ENCODE results near the gene CYP4F11.
"Not testable (repeated sequence)": the region's sequence is repeated elsewhere in the genome, so short reads cannot be mapped to it uniquely, and the experiment has no call there.

Gene CYP4F11

GRCh38 chr19:15902898-15903297 lies 31.4 kb downstream of the CYP4F11 start:
- H2BK12ac ChIP-seq (ENCODE audit: low read length in 2 of 2); DNase-seq; H3K36me3 ChIP-seq (ENCODE audit: control insufficient read depth in 1 of 2, insufficient read depth in 2 of 2, low read depth in 1 of 2, low read length in 2 of 2); H3K4ac ChIP-seq (ENCODE audit: low read depth in 1 of 2, low read length in 2 of 2); H3K27me3 ChIP-seq (ENCODE audit: control insufficient read depth in 1 of 2, insufficient read depth in 1 of 2, low read length in 2 of 2); H2AK5ac ChIP-seq (ENCODE audit: low read length, severe bottlenecking); H4K91ac ChIP-seq (ENCODE audit: low read length); H2BK5ac ChIP-seq (ENCODE audit: low read depth, low read length, poor library complexity, severe bottlenecking); H3K27ac ChIP-seq (ENCODE audit: low read length, poor library complexity, severe bottlenecking); H3K79me1 ChIP-seq (replicated peaks; ENCODE audit: low read length, poor library complexity, severe bottlenecking); H3K9ac ChIP-seq (ENCODE audit: low read length); H3K4me2 ChIP-seq (ENCODE audit: low read length, poor library complexity, severe bottlenecking); H3K14ac ChIP-seq (ENCODE audit: low read length in 2 of 2); H4K8ac ChIP-seq (ENCODE audit: low read length); H3K23ac ChIP-seq (ENCODE audit: low read length in 2 of 2); H2BK15ac ChIP-seq (ENCODE audit: low read depth, poor library complexity, severe bottlenecking); H3K9me3 ChIP-seq (ENCODE audit: control insufficient read depth, low read length); H2AFZ ChIP-seq (ENCODE audit: low read depth, low read length); H2BK120ac ChIP-seq (ENCODE audit: low read depth, low read length); H3K4me3 ChIP-seq (ENCODE audit: insufficient read depth in 1 of 2, low read depth in 1 of 2, low read length in 2 of 2); H3K18ac ChIP-seq (ENCODE audit: low read depth in 1 of 2, low read length in 2 of 2); H3K4me1 ChIP-seq (ENCODE audit: control insufficient read depth, insufficient read depth, low read depth, low read length): not testable (repeated sequence)
- WGBS, result 81% methylated on average over 22 of the region's 29 CpGs

DNA sequence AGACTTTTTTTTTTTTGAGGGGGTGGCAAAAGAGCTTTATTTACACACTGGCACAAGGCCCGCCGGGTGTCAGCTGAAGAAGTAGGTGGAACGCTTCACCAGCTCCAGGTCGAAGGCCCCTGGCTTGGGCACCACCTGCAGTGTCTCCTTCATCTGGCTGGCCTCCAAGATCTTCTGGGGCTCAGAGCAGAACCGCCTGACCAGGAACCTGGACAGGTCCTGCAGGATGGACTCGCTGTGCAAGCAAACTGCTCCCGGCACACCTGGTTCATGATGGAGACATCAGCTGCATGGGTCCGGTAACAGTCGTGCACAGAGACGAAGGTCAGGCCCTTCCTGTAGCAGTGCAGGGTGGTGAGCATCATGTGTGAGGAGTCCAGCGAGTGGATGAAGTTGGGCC lies 32.1 kb downstream of the CYP4F11 start:
- no peak overlapping the region for H2BK15ac ChIP-seq (ENCODE audit: low read depth, poor library complexity, severe bottlenecking)
- H3K14ac ChIP-seq (ENCODE audit: low read length in 2 of 2), result no peak overlapping the region
- H2BK5ac ChIP-seq (ENCODE audit: low read depth, low read length, poor library complexity, severe bottlenecking), result no peak overlapping the region
- H4K8ac ChIP-seq (ENCODE audit: low read length), result no peak overlapping the region
- H3K9ac ChIP-seq (ENCODE audit: low read length), result no peak overlapping the region
- no peaks in the 10 kb centered on the region for H3K4me1 ChIP-seq (ENCODE audit: control insufficient read depth, insufficient read depth, low read depth, low read length)
- H2AFZ ChIP-seq (ENCODE audit: low read depth, low read length), result no peak overlapping the region
- H3K4ac ChIP-seq (ENCODE audit: low read depth in 1 of 2, low read length in 2 of 2), result no peak overlapping the region
- H3K4me3 ChIP-seq (ENCODE audit: insufficient read depth in 1 of 2, low read depth in 1 of 2, low read length in 2 of 2), result no peak overlapping the region
- 79% methylated on average over 11 of the region's 11 CpGs for WGBS
- no peak overlapping the region for H3K23ac ChIP-seq (ENCODE audit: low read length in 2 of 2)
- H3K27me3 ChIP-seq (ENCODE audit: control insufficient read depth in 1 of 2, insufficient read depth in 1 of 2, low read length in 2 of 2), result peaks cover 0 to 4% of the 10 kb centered on the region in 2 experiments
- no peak for DNase-seq
- H2BK120ac ChIP-seq (ENCODE audit: low read depth, low read length), result no peak overlapping the region
- no peak overlapping the region for H3K4me2 ChIP-seq (ENCODE audit: low read length, poor library complexity, severe bottlenecking)
- no peak overlapping the region for H4K91ac ChIP-seq (ENCODE audit: low read length)
- peaks cover 4% of the 10 kb centered on the region for H3K9me3 ChIP-seq (ENCODE audit: control insufficient read depth, low read length)
- H2AK5ac ChIP-seq (ENCODE audit: low read length, severe bottlenecking), result no peak overlapping the region
- no peak overlapping the region for H2BK12ac ChIP-seq (ENCODE audit: low read length in 2 of 2)
- H3K18ac ChIP-seq (ENCODE audit: low read depth in 1 of 2, low read length in 2 of 2), result no peak overlapping the region
- H3K36me3 ChIP-seq (ENCODE audit: control insufficient read depth in 1 of 2, insufficient read depth in 2 of 2, low read depth in 1 of 2, low read length in 2 of 2), result no peaks in the 10 kb centered on the region
- H3K27ac ChIP-seq (ENCODE audit: low read length, poor library complexity, severe bottlenecking), result no peak overlapping the region
- no peaks in the 10 kb centered on the region for H3K79me1 ChIP-seq (replicated peaks; ENCODE audit: low read length, poor library complexity, severe bottlenecking)

GRCh38 chr19:15900504-15900903 lies 33.8 kb downstream of the CYP4F11 start:
- Histone ChIP-seq H3K9me3 (ENCODE audit: control insufficient read depth, low read length) (peaks cover 4% of the 10 kb centered on the region), H3K4me1 (ENCODE audit: control insufficient read depth, insufficient read depth, low read depth, low read length) (no peaks in the 10 kb centered on the region), H3K23ac (ENCODE audit: low read length in 2 of 2) (no peak overlapping the region), H2BK12ac (ENCODE audit: low read length in 2 of 2) (no peak overlapping the region), H2BK120ac (ENCODE audit: low read depth, low read length) (no peak overlapping the region), H3K79me1 (replicated peaks; ENCODE audit: low read length, poor library complexity, severe bottlenecking) (no peaks in the 10 kb centered on the region), H2AK5ac (ENCODE audit: low read length, severe bottlenecking) (no peak overlapping the region), H4K91ac (ENCODE audit: low read length) (no peak overlapping the region), H3K9ac (ENCODE audit: low read length) (no peak overlapping the region), H3K4ac (ENCODE audit: low read depth in 1 of 2, low read length in 2 of 2) (no peak overlapping the region), H3K4me2 (ENCODE audit: low read length, poor library complexity, severe bottlenecking) (no peak overlapping the region), H2AFZ (ENCODE audit: low read depth, low read length) (no peak overlapping the region), H3K36me3 (ENCODE audit: control insufficient read depth in 1 of 2, insufficient read depth in 2 of 2, low read depth in 1 of 2, low read length in 2 of 2) (no peaks in the 10 kb centered on the region), H3K18ac (ENCODE audit: low read depth in 1 of 2, low read length in 2 of 2) (no peak overlapping the region), H2BK5ac (ENCODE audit: low read depth, low read length, poor library complexity, severe bottlenecking) (no peak overlapping the region), H3K14ac (ENCODE audit: low read length in 2 of 2) (no peak overlapping the region), H3K27me3 (ENCODE audit: control insufficient read depth in 1 of 2, insufficient read depth in 1 of 2, low read length in 2 of 2) (peaks cover 0 to 4% of the 10 kb centered on the region in 2 experiments), H3K4me3 (ENCODE audit: insufficient read depth in 1 of 2, low read depth in 1 of 2, low read length in 2 of 2) (no peak overlapping the region), H3K27ac (ENCODE audit: low read length, poor library complexity, severe bottlenecking) (no peak overlapping the region), H2BK15ac (ENCODE audit: low read depth, poor library complexity, severe bottlenecking) (no peak overlapping the region), H4K8ac (ENCODE audit: low read length) (no peak overlapping the region)
- no peak for DNase-seq
- 75% methylated on average over 7 of the region's 11 CpGs for WGBS

GRCh38 chr19:15900032-15900431 lies 34.3 kb downstream of the CYP4F11 start:
- not testable (repeated sequence) for H3K79me1 ChIP-seq (replicated peaks; ENCODE audit: low read length, poor library complexity, severe bottlenecking); H4K91ac ChIP-seq (ENCODE audit: low read length); H3K27ac ChIP-seq (ENCODE audit: low read length, poor library complexity, severe bottlenecking); H2BK15ac ChIP-seq (ENCODE audit: low read depth, poor library complexity, severe bottlenecking); H2AK5ac ChIP-seq (ENCODE audit: low read length, severe bottlenecking); H3K4me3 ChIP-seq (ENCODE audit: insufficient read depth in 1 of 2, low read depth in 1 of 2, low read length in 2 of 2); H3K9me3 ChIP-seq (ENCODE audit: control insufficient read depth, low read length); H3K9ac ChIP-seq (ENCODE audit: low read length); H3K23ac ChIP-seq (ENCODE audit: low read length in 2 of 2); DNase-seq; H3K27me3 ChIP-seq (ENCODE audit: control insufficient read depth in 1 of 2, insufficient read depth in 1 of 2, low read length in 2 of 2); H2BK120ac ChIP-seq (ENCODE audit: low read depth, low read length); H2BK5ac ChIP-seq (ENCODE audit: low read depth, low read length, poor library complexity, severe bottlenecking); H4K8ac ChIP-seq (ENCODE audit: low read length); H3K14ac ChIP-seq (ENCODE audit: low read length in 2 of 2); H3K36me3 ChIP-seq (ENCODE audit: control insufficient read depth in 1 of 2, insufficient read depth in 2 of 2, low read depth in 1 of 2, low read length in 2 of 2); H3K4ac ChIP-seq (ENCODE audit: low read depth in 1 of 2, low read length in 2 of 2); H3K18ac ChIP-seq (ENCODE audit: low read depth in 1 of 2, low read length in 2 of 2); H2BK12ac ChIP-seq (ENCODE audit: low read length in 2 of 2); H2AFZ ChIP-seq (ENCODE audit: low read depth, low read length); H3K4me1 ChIP-seq (ENCODE audit: control insufficient read depth, insufficient read depth, low read depth, low read length); H3K4me2 ChIP-seq (ENCODE audit: low read length, poor library complexity, severe bottlenecking)
- WGBS, result 76% methylated on average over 5 of the region's 15 CpGs

All from mesenchymal stem cell (in vitro differentiated cells and primary cell).